ENCODE results near the gene EIF3F.

Gene EIF3F

DNA sequence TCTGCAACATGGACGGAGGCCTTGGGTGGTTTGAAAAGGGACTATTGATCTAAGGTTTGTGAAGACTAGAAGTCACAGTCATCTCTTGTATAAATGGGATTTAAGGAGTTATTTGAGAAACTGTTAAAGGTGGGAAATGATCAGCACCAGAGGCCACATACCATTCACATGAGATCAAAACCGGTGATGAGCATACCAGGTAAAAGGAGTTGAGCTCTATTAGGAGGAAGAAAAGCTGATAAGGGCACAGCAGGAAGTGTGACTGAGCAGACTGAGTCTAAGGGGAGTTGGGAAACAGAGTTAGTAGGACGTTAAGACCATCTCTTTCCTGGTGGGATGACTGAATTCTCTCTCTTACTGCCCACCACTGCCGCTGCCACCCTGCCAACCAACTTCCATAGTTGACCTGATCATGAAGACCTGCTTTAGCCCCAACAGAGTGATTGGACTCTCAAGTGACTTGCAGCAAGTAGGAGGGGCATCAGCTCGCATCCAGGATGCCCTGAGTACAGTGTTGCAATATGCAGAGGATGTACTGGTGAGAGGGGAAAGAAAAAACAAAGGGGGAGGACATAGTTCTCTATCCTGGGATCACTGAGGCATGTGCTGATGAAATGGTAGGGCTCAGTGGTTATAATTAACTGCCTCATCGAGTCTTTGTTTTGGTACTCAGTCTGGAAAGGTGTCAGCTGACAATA is 7.6 kb downstream of the EIF3F start:
- no peak for DNase-seq

DNA sequence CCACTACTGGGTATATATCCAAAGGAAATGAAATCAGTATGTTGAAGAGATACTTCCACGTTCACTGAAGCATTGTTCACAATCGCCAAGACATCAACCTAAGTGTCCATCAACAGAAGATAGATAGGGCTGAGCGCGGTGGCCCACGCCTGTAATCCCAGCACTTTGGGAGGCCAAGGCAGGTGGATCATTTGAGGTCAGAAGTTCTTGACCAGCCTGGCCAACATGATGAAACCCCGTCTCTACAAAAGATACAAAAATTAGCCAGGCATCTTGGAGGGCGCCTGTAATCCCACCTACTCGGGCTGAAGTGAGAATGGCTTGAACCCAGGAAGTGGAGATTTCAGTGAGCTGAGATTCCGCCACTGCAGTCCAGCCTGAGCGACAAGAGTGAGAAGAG is 12.7 kb downstream of the EIF3F start:
- no peak for DNase-seq

DNA sequence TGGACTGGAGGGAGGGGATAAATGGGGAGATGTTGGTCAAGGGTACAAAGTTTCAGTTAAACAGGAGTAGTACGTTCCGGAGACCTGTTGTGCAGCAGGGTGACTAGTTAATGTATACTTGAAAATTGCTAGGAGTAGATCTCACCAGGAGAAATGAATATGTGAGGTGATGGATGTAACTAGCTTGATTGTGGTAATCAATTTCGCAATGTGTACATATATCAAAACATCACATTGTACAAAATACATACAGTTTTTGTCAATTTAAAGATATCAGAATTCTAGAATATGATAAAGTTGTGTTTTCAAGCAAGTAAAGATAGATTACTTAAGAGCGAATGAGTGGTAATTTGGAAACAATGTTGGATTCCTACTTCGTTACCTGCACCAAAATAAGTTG is 13.3 kb downstream of the EIF3F start:
- no peak for DNase-seq

DNA sequence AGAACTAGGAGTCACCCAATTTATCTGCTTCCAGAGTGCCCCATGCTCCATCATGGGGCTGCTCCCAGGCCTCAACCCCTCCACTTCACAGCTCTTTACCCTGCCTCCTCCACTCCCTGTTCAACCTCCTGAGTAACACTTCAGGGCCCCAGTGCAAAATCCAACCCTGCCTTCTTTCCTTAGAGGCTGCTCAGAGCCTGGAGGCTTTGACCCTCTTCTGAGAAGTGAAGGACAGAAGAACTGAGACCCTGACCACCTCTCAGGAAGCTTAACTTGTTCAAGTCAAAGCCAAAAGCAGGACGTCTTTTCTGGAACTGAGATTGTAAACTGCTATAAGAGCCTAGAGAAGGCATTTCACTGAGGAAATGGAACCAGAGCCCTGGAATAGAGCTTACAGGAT is 15.5 kb downstream of the EIF3F start:
- no peak for DNase-seq

DNA sequence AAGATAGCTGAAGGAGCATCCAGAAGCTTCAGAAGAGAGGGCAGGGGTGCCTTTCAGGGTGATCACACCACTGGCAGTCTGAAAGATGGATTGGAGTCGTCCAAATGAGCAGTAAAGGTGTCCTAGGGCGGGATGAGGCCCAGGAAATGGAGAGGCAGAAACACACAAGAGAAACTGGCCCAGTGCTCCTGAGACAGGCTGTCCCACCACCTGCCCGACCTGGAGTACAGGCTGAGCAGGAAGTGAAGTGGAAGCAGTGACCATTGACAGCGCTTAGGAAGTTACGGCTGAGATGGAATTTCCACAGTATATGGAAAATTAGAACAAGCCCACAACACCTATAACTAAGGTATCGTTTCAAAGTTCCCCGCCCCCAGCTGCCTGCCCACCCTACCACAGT is 16.1 kb downstream of the EIF3F start:
- DNase-seq = no peak

GRCh38 chr11:8004008-8004407 is 16.9 kb downstream of the EIF3F start:
- DNase-seq = no peak

GRCh38 chr11:8005556-8005955 is 18.4 kb downstream of the EIF3F start:
- DNase-seq = no peak

- DNase-seq = peak; percentile 72
Observed at GRCh38 chr11:8006349-8006977, 19.3 kb downstream of the EIF3F start.

DNA sequence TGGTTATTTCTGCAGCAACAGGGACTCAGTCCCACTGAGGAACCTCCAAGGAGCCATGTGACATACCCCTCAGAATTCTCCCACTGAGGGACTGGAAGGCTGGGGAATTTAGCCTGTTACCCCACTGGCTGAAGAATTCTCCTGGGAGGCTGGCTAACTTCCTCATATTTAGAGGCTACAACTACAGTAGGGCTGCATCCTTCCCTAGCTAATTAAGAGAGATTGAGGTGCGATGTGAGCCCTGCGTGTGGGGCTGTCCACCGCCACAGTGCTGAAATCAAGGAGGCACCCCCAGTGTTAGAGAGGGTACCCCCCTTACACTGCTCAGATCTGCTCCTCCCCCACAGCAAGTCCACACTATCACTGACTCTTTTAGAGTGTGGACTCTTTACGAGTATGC is 21.1 kb downstream of the EIF3F start:
- no peak for DNase-seq

DNA sequence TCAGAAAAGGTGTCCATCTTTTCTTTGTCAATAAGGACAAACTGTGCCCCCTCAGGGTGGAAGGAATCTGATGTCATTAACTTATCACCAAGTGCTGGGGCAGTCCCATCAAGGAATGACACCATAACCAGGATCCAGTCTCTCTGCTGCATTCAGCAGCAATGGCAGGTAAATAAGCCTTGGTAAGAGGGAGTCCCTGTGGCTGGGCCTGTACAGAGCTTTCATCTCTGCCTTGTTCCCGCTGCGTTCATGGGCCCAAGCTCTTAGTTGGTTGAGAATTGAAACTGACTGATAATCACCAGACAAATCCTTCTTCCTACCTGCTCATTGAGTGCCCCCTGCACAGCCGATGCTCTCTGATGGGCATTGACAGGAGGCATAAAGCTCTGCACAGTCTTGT is 22.7 kb downstream of the EIF3F start:
- DNase-seq = no peak

DNA sequence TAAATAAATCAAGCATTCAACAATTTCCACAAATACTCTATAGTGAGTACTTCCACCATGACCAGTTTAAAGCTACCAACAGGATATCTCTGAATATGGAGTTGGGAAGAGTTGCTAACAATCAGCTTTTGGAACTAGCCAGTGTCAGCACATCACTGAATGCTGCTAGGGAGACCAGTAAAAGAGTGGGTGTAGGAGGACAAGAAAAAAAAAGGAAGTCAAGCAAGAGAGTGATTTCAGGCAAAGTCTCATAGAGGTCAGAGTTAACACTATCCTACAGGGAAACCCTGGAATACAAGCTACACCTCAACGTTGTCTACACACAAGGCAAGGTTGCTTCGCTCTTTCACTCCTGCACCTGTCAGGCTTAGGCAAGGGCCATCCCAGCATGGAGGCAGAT is 24.2 kb downstream of the EIF3F start:
- no peak for DNase-seq

DNA sequence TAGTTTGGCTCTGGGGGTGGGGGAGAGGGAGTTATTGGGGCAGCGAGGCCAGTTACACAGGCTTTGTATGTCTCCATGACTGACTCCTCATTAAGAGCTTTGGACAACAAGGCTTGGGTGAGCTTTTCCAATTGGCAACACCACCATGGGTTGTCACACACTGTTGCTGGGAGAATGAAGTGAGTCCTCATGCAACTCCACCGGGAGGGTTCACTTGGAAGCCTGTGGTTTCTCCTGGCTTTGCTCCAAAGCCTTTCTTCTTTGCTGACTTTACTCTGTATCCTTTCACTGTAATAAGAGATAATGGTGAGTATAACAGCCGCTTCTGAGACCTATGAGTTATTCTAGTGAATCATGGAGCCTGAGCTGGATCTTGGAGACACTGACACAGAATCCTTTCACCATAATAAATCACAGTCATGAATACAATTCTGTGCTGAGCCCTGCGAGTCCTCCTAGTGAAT is 24.9 kb downstream of the EIF3F start:
- peak; percentile 94 for DNase-seq

DNA sequence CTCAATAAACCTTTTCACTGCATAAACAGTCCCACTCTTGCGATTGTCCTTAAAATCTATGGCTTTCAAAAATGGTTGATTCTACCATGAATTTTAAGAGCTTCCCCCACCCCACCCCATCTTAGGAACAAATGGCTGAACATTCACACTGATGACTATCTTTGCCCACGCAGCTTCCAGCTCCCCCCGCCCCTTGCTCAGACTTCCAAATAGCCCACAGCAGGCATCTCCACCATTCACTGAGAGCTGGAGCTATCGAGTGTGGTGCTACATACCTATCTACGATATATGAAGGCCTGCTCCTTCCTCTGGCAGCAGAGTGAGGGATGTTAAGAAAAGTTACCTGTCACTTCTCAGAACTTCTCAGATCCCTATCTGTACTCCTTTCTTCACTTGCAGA is 26.7 kb downstream of the EIF3F start:
- no peak for DNase-seq

GRCh38 chr11:8015753-8016239 is 28.7 kb downstream of the EIF3F start:
- peak; percentile 65 for DNase-seq

- DNase-seq = no peak
Observed at GRCh38 chr11:8016440-8016839, 29.3 kb downstream of the EIF3F start.

DNA sequence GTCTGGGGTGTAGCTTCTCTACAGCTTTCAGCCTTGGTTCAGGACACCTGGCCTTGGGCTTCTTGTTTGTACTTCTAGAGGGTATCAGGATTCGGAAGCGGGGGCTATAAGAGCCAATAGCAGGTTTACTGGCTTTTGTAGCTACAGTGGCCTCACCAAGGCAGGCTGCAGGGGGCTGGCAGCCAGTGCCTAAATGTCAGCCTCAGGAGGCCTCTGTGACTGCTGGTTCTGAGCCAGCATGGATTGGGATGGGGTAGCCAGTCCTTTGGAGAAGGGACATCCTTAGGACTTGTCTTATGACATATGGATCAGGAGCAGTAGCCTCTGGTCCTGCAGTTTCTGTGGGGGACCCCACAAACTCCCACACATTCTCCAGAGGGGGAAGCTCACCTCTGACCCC is 29.9 kb downstream of the EIF3F start:
- DNase-seq = no peak

DNA sequence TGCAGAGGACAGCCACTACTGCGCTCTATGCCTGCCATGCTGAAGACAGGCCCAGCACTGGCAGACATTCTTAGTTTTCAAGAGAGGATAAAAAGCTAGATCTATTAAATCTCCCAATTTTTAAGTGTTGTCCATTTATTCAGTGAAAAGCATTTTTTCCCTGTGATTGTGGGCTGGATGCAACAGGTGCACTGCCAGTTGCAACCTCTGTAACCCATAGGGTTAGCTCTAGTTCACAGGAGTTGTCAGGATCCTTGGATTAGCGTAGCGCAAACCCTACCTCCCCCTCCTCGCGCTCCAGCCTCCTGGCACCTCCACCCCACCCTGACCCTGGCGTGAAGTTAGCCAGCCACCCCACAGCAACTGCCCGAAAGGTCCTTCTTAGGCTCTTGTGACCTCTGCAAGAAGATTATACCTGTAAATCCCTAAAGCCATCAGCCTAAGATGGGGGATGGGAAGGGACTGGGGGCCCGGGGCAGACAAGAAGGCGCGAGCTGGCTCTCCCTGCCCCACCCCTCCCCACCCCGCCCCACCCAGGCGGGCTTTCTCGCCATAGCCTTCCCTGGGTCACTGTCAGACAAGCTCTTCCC is 30.9 kb downstream of the EIF3F start:
- DNase-seq = no peak

GRCh38 chr11:8018484-8019313 is 31.6 kb downstream of the EIF3F start:
- peak; percentile 69 for DNase-seq

DNA sequence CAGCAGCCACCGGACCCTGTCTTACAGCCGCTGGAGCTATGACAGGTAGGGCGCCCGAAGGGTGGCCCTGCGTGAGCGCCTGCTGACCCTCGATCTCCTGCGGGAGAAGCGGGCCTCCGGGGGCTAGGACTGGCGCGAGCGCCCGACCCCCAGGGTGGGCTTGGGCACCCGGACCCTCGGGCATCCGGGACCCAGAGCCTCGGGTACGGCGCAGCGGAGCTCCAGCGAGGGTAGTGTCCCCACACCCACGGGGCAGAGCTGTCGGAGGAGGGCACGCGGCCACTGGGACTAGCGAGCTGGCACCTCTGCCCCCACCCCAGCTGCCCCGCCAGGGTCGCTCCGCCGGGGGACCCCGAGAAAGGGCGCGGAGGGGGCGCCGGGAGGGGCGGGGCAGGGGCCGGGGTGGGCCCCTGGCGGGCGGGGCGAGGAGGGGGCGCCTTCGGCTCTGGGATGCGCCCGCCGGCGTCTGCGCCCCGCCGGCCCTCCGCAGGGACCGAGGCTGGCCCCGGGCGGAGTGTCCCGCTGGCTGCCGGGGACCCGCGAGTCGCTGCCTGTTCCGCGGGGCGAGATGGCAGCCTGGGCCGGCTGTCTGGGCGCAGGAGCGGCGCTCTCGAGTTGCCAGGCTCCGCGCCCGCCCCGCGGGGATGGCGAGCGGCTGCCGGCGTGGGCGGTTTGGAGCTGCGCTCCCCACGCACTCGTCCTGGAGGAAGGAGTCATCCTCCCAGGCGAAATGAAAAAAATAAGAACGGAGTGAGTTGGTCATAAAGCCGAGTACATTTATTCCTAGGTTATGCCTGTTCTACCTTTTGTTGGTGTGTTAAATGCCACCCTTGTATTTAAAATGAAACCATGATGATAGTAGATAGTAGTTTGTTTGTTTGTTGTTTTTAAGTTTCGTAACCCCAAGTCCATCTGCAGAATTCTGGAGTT is 32.4 kb downstream of the EIF3F start:
- no peak for DNase-seq

DNA sequence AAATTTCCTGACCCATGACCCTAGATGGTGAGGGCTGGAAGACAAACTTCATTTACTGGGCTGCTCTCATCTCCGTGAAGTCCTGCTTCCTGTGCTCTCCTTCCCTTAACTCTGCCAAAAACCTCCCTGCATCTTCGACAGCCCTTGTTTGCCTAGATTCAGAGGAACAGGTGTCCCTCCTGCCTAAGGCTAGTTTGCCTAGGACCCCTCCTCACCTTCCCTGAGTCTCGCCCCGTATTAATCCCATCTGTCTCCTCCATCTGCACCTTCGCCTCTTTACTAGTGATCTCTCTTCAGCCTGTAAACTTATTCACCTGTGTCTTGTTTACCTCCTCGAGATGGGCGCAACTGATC is 33.1 kb downstream of the EIF3F start:
- no peak for DNase-seq

DNA sequence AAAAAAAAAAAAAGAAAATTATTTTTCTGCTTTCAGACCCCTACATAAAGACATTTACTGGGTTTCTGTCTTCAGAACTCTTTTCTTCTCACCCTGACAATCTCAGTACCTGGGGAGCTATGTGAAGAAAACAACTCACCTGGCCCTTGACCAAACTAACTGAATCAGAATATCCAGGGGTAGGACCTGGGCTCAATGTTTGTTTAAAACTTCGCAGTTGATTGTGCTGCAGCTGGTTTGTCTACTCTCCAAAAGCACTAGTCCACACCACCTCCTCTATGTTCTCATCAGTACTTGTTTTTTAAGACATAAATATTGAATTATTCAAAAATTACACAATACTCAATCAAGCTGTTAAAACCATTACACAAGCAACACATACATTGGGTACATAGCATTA is 34.8 kb downstream of the EIF3F start:
- no peak for DNase-seq

- DNase-seq = no peak
Observed at GRCh38 chr11:8022876-8023275, 35.7 kb downstream of the EIF3F start.
